Gastroesophageal sphincter (tissue), 4 donors: Measurements from ENCODE around the gene PNCK. TPM values are rescaled to one million over a fixed set of nuclear protein-coding genes. Genes with fewer than 3 reads are reported as not detected.
A peak's percentile ranks its signal among the peaks of the same experiment; 100 is the strongest.
"Not testable (repeated sequence)": the region's sequence is repeated elsewhere in the genome, so short reads cannot be mapped to it uniquely, and the experiment has no call there.

Experiments used
- ATAC-seq: fragments of 150-250 bp; one replicate; pipeline ENCODE4 v1.9.1; 2016; ENCODE audit warnings: mild to moderate bottlenecking, moderate library complexity
- H3K27ac ChIP-seq, 4 donors: fragments of 200-600 bp; sonication (generic) in 3 of 4; 1 replicate in 3 of 4; 2 replicates in 1 of 4; pipeline ENCODE4 v1.5.1; 2016 to 2019
- H3K27me3 ChIP-seq: fragments of 200-600 bp; sonication (generic); one replicate; pipeline ENCODE4 v1.5.1; 2019
- H3K36me3 ChIP-seq, 2 donors: fragments of 200-600 bp; sonication (generic); one replicate each; pipeline ENCODE4 v1.5.1; 2019; ENCODE audit warnings: control low read depth in 1 of 2
- H3K4me1 ChIP-seq, 3 donors: fragments of 200-600 bp; sonication (generic); 1 replicate in 2 of 3; 2 replicates in 1 of 3; pipeline ENCODE4 v1.5.1; 2016 to 2019; ENCODE audit warnings: control low read depth in 2 of 3
- H3K4me3 ChIP-seq, 2 donors: fragments of 200-600 bp; sonication (generic); one replicate each; pipeline ENCODE4 v1.5.1; 2019; ENCODE audit warnings: mild to moderate bottlenecking in 1 of 2, moderate library complexity in 1 of 2
- H3K9me3 ChIP-seq, 3 donors: fragments of 200-600 bp; sonication (generic); one replicate each; pipeline ENCODE4 v1.5.1; 2017 to 2019; ENCODE audit warnings: control low read depth in 2 of 3
- EP300 ChIP-seq: sonication (generic); formaldehyde crosslinking; IDR thresholded peaks from one replicate; pipeline ENCODE4 v1.6.1; 2017; ENCODE audit warnings: antibody characterized with exemption, mild to moderate bottlenecking
- POLR2A ChIP-seq, 2 donors: fragments of 450-650 bp; IDR thresholded peaks; one replicate each; pipeline ENCODE4 v1.6.1; 2017; ENCODE audit warnings: antibody characterized with exemption in 2 of 2, mild to moderate bottlenecking in 2 of 2, moderate library complexity in 1 of 2
- POLR2AphosphoS5 ChIP-seq: sonication (generic); formaldehyde crosslinking; IDR thresholded peaks from one replicate; pipeline ENCODE4 v1.6.1; 2017; ENCODE audit warnings: antibody characterized with exemption
- WGBS, 2 donors: methylation state at CpG; one replicate each; pipeline ENCODE4 v1.1.5; 2018; ENCODE audit warnings: low coverage in 1 of 2; 5-methylcytosine and 5-hydroxymethylcytosine counted together
- total RNA-seq, 4 donors: library from RNA; depleted of rRNA; stranded (reverse); fragments of >200 nt; gene quantifications; one replicate each; pipeline ENCODE4 v1.1.0, GENCODE V29; 2016
- TF ChIP-seq, protein P1 (sequence below), 4 experiments: fragments of 200-600 bp in 2 of 4; fragments of 450-650 bp in 2 of 4; sonication (generic) in 1 of 4; IDR thresholded peaks; one replicate each; pipeline ENCODE4 v1.5.1; 2017 to 2019; ENCODE audit warnings: antibody characterized with exemption in 4 of 4, mild to moderate bottlenecking in 2 of 4, moderate library complexity in 2 of 4

The PNCK gene
- total RNA-seq, 4 donors from 2014 or later: 14.4 to 55.9 (median 30.1) TPM

DNA sequence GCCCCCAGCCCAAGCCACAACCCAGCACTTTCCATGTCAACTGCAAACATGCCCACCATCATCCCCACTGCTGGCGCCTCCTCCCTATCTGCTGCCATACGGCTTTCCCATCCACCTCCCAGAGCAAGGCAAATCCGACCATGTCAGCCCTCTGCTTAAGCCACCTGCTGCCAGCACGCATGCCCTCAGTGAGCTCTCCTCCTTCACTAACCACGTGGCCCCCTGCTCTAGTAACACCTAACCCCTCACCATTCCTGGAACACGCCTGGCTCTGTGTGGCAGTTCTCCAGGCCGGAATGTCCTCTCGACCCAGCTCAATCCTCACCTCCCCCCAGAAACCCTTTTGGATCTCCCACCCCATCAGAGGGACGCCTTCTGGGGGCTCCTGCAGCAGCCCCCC, 33.2 kb upstream of the PNCK start:
- no peak overlapping the region for H3K27ac ChIP-seq
- H3K9me3 ChIP-seq: no peaks in the 10 kb centered on the region
- no peak for ATAC-seq
- no peak overlapping the region for H3K4me3 ChIP-seq
- TF ChIP-seq POLR2A (IDR thresholded peaks at IDR 0.05) (no peak), EP300 (no peak), POLR2AphosphoS5 (no peak)
- TF ChIP-seq, protein P1, sequence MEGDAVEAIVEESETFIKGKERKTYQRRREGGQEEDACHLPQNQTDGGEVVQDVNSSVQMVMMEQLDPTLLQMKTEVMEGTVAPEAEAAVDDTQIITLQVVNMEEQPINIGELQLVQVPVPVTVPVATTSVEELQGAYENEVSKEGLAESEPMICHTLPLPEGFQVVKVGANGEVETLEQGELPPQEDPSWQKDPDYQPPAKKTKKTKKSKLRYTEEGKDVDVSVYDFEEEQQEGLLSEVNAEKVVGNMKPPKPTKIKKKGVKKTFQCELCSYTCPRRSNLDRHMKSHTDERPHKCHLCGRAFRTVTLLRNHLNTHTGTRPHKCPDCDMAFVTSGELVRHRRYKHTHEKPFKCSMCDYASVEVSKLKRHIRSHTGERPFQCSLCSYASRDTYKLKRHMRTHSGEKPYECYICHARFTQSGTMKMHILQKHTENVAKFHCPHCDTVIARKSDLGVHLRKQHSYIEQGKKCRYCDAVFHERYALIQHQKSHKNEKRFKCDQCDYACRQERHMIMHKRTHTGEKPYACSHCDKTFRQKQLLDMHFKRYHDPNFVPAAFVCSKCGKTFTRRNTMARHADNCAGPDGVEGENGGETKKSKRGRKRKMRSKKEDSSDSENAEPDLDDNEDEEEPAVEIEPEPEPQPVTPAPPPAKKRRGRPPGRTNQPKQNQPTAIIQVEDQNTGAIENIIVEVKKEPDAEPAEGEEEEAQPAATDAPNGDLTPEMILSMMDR (IDR thresholded peaks at IDR 0.05): no peak
- peaks cover 0 to 42% of the 10 kb centered on the region in 2 donors for H3K36me3 ChIP-seq
- H3K4me1 ChIP-seq: peaks cover 0 to 58% (median 3%) of the 10 kb centered on the region in 3 donors
- no peaks in the 10 kb centered on the region for H3K27me3 ChIP-seq
- 80% methylated on average over 1 of the region's 9 CpGs; no CpG with 5 or more reads in 1 of the 2 donors for WGBS, 2 donors

DNA sequence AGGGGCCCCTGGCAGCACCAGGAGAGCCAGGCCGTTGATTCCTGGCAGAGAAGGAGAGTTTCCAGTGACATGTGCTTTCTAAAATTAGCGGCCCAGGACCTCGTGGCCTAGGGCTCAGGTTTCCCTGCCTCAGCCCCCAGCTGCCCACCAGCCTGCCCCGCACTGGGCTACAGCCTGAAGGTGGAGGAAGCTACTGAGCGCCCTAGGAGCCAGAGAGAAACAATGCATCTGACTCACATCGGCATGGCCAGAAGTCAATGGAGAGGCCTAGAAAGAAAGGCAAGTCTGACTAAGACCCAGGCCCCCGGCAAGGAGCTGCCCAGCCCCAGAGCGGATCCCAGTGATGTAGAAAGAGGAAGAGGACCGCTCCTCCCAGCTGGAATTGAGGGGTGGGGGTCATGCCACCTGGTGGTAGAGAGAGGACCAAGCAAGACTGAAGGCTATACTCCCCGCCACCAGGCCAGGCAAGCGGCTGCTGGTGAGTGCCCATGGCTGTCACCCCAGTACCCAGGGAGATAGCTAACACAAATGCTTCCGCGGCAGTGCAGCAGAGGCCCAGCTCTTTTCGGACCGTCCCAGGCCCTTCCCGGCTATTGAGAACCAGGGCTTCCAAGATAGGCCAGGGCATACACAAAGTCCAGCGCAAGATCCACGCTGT, 31.9 kb upstream of the PNCK start:
- H3K36me3 ChIP-seq: peaks cover 0 to 45% of the 10 kb centered on the region in 2 donors
- 64% methylated on average over 9 of the region's 18 CpGs; no CpG with 5 or more reads in 1 of the 2 donors for WGBS, 2 donors
- H3K27ac ChIP-seq: peak overlapping the region; percentile 26 to 68 (median 61)
- H3K27me3 ChIP-seq, H3K4me3 ChIP-seq, H3K9me3 ChIP-seq, ATAC-seq: not testable (repeated sequence)
- TF ChIP-seq, protein P1 (IDR thresholded peaks at IDR 0.05): peak in 1 of 4 experiments; percentile 17
- H3K4me1 ChIP-seq: peaks cover 0 to 60% (median 3%) of the 10 kb centered on the region in 3 donors

DNA sequence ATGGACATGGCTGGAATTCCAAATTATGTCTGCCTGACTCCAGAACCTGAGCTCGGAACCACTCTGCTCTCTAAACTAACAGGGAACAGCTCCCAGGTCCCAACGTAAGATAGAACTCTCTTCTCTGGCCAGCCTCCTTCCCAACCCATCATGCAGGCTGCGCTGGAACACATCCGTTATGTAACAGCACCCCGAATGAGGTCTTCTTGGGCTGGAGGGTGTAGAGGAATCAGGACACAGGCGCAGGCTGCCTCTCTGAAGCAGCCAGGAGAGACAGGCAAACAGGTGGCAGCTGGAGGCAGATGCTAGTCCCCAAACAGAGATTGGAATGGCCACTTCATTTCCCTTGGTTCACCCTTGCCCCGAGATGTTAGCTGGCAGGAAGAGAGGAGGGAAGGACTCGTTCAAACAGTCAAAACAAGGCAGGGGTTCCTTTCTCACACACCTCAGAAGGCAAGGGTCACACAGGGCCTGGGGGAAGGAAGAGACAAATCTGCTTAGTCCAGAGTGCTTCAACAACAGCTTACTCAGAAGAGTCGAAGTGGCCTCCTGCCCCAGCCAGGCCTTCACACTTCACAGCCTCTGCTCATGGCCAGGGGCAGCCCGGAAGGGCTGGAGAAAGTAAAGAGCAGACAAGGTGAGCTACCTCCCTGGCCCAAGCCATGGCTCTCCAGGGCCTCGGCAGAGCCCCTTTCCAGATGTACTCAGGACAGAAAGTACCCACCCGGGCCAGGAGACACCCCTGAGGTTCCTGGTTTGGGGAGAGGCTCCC, 31.2 kb upstream of the PNCK start:
- ATAC-seq, H3K4me3 ChIP-seq, H3K27me3 ChIP-seq, H3K9me3 ChIP-seq: not testable (repeated sequence)
- peaks cover 0 to 67% (median 3%) of the 10 kb centered on the region in 3 donors for H3K4me1 ChIP-seq
- 40 to 88% methylated on average over 1 to 4 of the region's 12 CpGs for WGBS, 2 donors
- peaks cover 0 to 43% of the 10 kb centered on the region in 2 donors for H3K36me3 ChIP-seq
- peak overlapping the region; percentile 26 to 68 (median 61) for H3K27ac ChIP-seq

DNA sequence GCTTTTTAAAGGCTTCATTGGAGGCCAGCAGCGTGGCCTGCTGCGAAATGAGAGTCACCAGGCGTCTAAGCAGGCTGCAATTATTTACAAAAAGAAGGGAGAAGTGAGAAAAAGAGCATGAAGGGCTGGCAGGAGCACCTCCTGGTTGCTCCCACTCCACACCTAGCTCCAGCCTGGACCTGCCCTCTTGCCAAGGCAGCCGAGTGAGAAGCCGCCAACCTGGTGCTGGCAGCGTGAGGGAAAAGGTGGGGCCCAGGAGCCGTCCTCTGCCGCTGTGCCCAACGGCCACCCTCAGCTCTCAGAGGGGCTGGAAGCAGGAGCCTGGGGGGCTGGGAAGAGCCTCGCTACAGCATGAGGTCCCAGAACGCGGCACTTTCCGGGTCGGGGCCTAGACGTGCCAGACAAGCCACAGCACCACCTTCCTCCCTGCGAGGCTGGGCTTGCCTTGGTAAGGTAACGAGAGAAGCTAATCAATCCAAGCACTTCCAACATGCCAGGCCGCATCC, 30.5 kb upstream of the PNCK start:
- no peak for ATAC-seq
- Histone ChIP-seq H3K9me3 (no peaks in the 10 kb centered on the region), H3K4me3 (no peak overlapping the region), H3K36me3 (peaks cover 0 to 37% of the 10 kb centered on the region in 2 donors), H3K27ac (peak overlapping the region in 3 of 4 donors; percentile 57 to 68 (median 65)), H3K27me3 (no peaks in the 10 kb centered on the region), H3K4me1 (peaks cover 0 to 75% (median 3%) of the 10 kb centered on the region in 3 donors)
- WGBS, 2 donors: 91% methylated on average over 5 of the region's 18 CpGs; no CpG with 5 or more reads in 1 of the 2 donors
- TF ChIP-seq EP300: no peak
- TF ChIP-seq, protein P1 (IDR thresholded peaks at IDR 0.05): no peak
- TF ChIP-seq POLR2AphosphoS5: no peak
- TF ChIP-seq POLR2A (IDR thresholded peaks at IDR 0.05): no peak

DNA sequence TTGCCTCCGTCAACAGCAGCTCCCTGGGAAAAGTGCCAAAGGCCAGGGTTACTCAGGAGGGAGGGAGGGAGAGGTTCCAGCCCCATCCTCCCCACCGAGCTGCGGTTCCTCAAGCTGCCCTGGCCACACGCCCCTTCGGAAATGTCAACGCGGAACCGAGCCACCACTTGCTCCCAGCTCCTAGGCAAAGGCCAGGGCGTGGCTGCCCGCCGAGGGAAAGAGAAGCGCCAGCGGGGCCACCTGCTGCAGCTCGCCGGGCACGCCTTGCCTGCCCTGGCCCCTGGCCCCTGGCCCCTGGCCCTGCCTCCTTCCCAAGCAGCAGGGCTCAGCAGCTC, 29.4 kb upstream of the PNCK start:
- Histone ChIP-seq H3K9me3 (no peaks in the 10 kb centered on the region), H3K27me3 (no peaks in the 10 kb centered on the region), H3K4me1 (peaks cover 0 to 66% (median 3%) of the 10 kb centered on the region in 3 donors), H3K36me3 (peaks cover 0 to 37% of the 10 kb centered on the region in 2 donors), H3K4me3 (no peak overlapping the region), H3K27ac (peak overlapping the region in 3 of 4 donors; percentile 65 to 68 (median 68))
- no CpG with 5 or more reads among the region's 16 CpGs for WGBS, 2 donors
- peak; percentile 34 for TF ChIP-seq POLR2AphosphoS5
- TF ChIP-seq, protein P1 (IDR thresholded peaks at IDR 0.05): no peak
- ATAC-seq: peak; percentile 59
